Mesenchymal stem cell (in vitro differentiated cells and primary cell): ENCODE measurements around the gene KIAA0513.
"Not testable (repeated sequence)": the region's sequence is repeated elsewhere in the genome, so short reads cannot be mapped to it uniquely, and the experiment has no call there.

ENCODE experiments used
- DNase-seq: peaks from one replicate; pipeline ENCODE4 v3.0.0-alpha.2; 2013
- H2AFZ ChIP-seq: one replicate; pipeline ENCODE4 v1.6.1; 2013; ENCODE audit warnings: low read depth, mild to moderate bottlenecking, control low read depth, inconsistent platforms, low read length, moderate library complexity
- H2AK5ac ChIP-seq: 2 replicates; pipeline ENCODE4 v1.6.1; 2013; ENCODE audit warnings: low read length, moderate library complexity, mild to moderate bottlenecking, inconsistent platforms; ENCODE audit not compliant: severe bottlenecking
- H2BK120ac ChIP-seq: one replicate; pipeline ENCODE4 v1.6.1; 2013; ENCODE audit warnings: low read depth, mild to moderate bottlenecking, inconsistent platforms, low read length, moderate library complexity
- H2BK12ac ChIP-seq, 2 experiments: one replicate each; pipeline ENCODE4 v1.6.1; 2013; ENCODE audit warnings: inconsistent platforms in 2 of 2, low read length in 2 of 2, mild to moderate bottlenecking in 2 of 2, moderate library complexity in 2 of 2, control low read depth in 1 of 2
- H2BK15ac ChIP-seq: one replicate; pipeline ENCODE4 v1.6.1; 2013; ENCODE audit warnings: mild to moderate bottlenecking, low read depth, inconsistent platforms; ENCODE audit not compliant: poor library complexity, severe bottlenecking
- H2BK5ac ChIP-seq: 2 replicates; pipeline ENCODE4 v1.6.1; 2013; ENCODE audit warnings: low read depth, mild to moderate bottlenecking, low read length, control low read depth, inconsistent platforms; ENCODE audit not compliant: poor library complexity, severe bottlenecking
- H3K14ac ChIP-seq, 2 experiments: one replicate each; pipeline ENCODE4 v1.6.1; 2013; ENCODE audit warnings: inconsistent platforms in 2 of 2, low read length in 2 of 2, control low read depth in 1 of 2, mild to moderate bottlenecking in 1 of 2, moderate library complexity in 1 of 2
- H3K18ac ChIP-seq, 2 experiments: one replicate each; pipeline ENCODE4 v1.6.1; 2013; ENCODE audit warnings: inconsistent platforms in 2 of 2, low read length in 2 of 2, control low read depth in 1 of 2, low read depth in 1 of 2, mild to moderate bottlenecking in 1 of 2
- H3K23ac ChIP-seq, 2 experiments: one replicate each; pipeline ENCODE4 v1.6.1; 2013; ENCODE audit warnings: inconsistent platforms in 2 of 2, low read length in 2 of 2, mild to moderate bottlenecking in 2 of 2, moderate library complexity in 2 of 2, control low read depth in 1 of 2
- H3K27ac ChIP-seq: 2 replicates; pipeline ENCODE4 v1.5.1; 2013; ENCODE audit warnings: mild to moderate bottlenecking, moderate library complexity, low read length, control low read depth, inconsistent platforms; ENCODE audit not compliant: poor library complexity, severe bottlenecking
- H3K27me3 ChIP-seq, 2 experiments: 2 replicates each; pipeline versions ENCODE4 v1.6.1 to v1.7.0; 2013; ENCODE audit warnings: low read length in 2 of 2, mild to moderate bottlenecking in 2 of 2, moderate library complexity in 2 of 2, control low read depth in 1 of 2, inconsistent platforms in 1 of 2; ENCODE audit not compliant: control insufficient read depth in 1 of 2, insufficient read depth in 1 of 2
- H3K36me3 ChIP-seq, 2 experiments: 2 replicates each; pipeline versions ENCODE4 v1.6.1 to v1.7.0; 2013; ENCODE audit warnings: low read length in 2 of 2, control low read depth in 1 of 2, inconsistent platforms in 1 of 2, low read depth in 1 of 2, mild to moderate bottlenecking in 1 of 2; ENCODE audit not compliant: insufficient read depth in 2 of 2, control insufficient read depth in 1 of 2
- H3K4ac ChIP-seq, 2 experiments: one replicate each; pipeline ENCODE4 v1.6.1; 2013; ENCODE audit warnings: inconsistent platforms in 2 of 2, low read length in 2 of 2, mild to moderate bottlenecking in 2 of 2, moderate library complexity in 2 of 2, control low read depth in 1 of 2, low read depth in 1 of 2
- H3K4me1 ChIP-seq: 2 replicates; pipeline ENCODE4 v1.6.1; 2013; ENCODE audit warnings: low read depth, low read length, control low read depth; ENCODE audit not compliant: control insufficient read depth, insufficient read depth
- H3K4me2 ChIP-seq: 2 replicates; pipeline ENCODE4 v1.6.1; 2013; ENCODE audit warnings: low read length, mild to moderate bottlenecking, inconsistent platforms; ENCODE audit not compliant: poor library complexity, severe bottlenecking
- H3K4me3 ChIP-seq, 2 experiments: 2 replicates each; pipeline versions ENCODE4 v1.5.1 to v1.7.0; 2013; ENCODE audit warnings: low read length in 2 of 2, mild to moderate bottlenecking in 2 of 2, control low read depth in 1 of 2, low read depth in 1 of 2; ENCODE audit not compliant: insufficient read depth in 1 of 2
- H3K79me1 ChIP-seq: replicated peaks from 2 replicates; pipeline ENCODE4 v1.6.1; 2013; ENCODE audit warnings: mild to moderate bottlenecking, control low read depth, low read length, inconsistent platforms; ENCODE audit not compliant: poor library complexity, severe bottlenecking
- H3K9ac ChIP-seq: 2 replicates; pipeline ENCODE4 v1.7.0; 2013; ENCODE audit warnings: mild to moderate bottlenecking, low read length, moderate library complexity
- H3K9me3 ChIP-seq: 2 replicates; pipeline ENCODE4 v1.7.0; 2013; ENCODE audit warnings: mild to moderate bottlenecking, low read length; ENCODE audit not compliant: control insufficient read depth
- H4K8ac ChIP-seq: one replicate; pipeline ENCODE4 v1.6.1; 2013; ENCODE audit warnings: inconsistent platforms, mild to moderate bottlenecking, low read length, moderate library complexity
- H4K91ac ChIP-seq: one replicate; pipeline ENCODE4 v1.6.1; 2013; ENCODE audit warnings: mild to moderate bottlenecking, low read length, inconsistent platforms
- WGBS: methylation state at CpG from one replicate; pipeline ENCODE4 v1.1.7; 2013; ENCODE audit warnings: mixed read lengths; 5-methylcytosine and 5-hydroxymethylcytosine counted together

KIAA0513 gene

DNA sequence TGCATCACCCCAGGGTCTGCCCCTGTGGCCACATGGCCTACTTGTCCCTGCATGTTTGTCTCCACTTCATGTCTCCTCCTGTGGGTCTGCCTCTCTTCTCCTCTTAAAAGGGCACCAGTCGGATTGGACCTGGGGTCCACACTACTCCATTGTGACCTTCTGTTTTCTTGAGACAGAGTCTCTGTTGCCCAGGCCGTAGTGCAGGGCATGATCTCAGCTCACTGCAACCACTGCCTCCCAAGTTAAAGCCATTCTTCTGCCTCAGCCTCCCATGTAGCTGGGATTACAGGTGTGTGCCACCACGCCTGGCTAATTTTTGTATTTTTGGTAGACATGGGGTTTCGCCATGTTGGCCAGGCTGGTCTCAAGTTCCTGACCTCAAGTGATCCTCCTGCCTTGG, 4.6 kb downstream of the KIAA0513 start:
- Histone ChIP-seq H3K4me1 (peaks cover 21% of the 10 kb centered on the region), H3K79me1 (peaks cover 15% of the 10 kb centered on the region), H3K36me3 (peaks cover 13 to 16% of the 10 kb centered on the region in 2 experiments)
- not testable (repeated sequence) for H2BK120ac ChIP-seq, H3K18ac ChIP-seq, H2BK15ac ChIP-seq, H3K27me3 ChIP-seq, H3K4me3 ChIP-seq, H2BK5ac ChIP-seq, H4K8ac ChIP-seq, H2AK5ac ChIP-seq, H3K4me2 ChIP-seq, H2BK12ac ChIP-seq, H3K9ac ChIP-seq, DNase-seq, H3K9me3 ChIP-seq, H3K27ac ChIP-seq, H4K91ac ChIP-seq, H3K14ac ChIP-seq, H3K4ac ChIP-seq, H3K23ac ChIP-seq, H2AFZ ChIP-seq
- 95% methylated on average over 4 of the region's 4 CpGs for WGBS

- Histone ChIP-seq H3K4me2 (no peak overlapping the region), H3K4me3 (no peak overlapping the region), H3K9ac (no peak overlapping the region), H2BK15ac (no peak overlapping the region), H3K79me1 (peaks cover 15% of the 10 kb centered on the region), H3K27ac (no peak overlapping the region), H3K18ac (no peak overlapping the region), H3K14ac (no peak overlapping the region), H3K4ac (no peak overlapping the region), H2AFZ (no peak overlapping the region), H2BK5ac (no peak overlapping the region), H2AK5ac (no peak overlapping the region), H3K9me3 (no peaks in the 10 kb centered on the region), H3K36me3 (peaks cover 13 to 23% of the 10 kb centered on the region in 2 experiments), H4K8ac (no peak overlapping the region), H2BK120ac (no peak overlapping the region), H2BK12ac (no peak overlapping the region), H3K4me1 (peaks cover 19% of the 10 kb centered on the region), H3K27me3 (no peaks in the 10 kb centered on the region), H4K91ac (no peak overlapping the region), H3K23ac (no peak overlapping the region)
- DNase-seq: no peak
- WGBS: 88% methylated on average over 17 of the region's 17 CpGs
These were observed 5.6 kb downstream of the KIAA0513 start for GRCh38 chr16:85033171-85033570.

DNA sequence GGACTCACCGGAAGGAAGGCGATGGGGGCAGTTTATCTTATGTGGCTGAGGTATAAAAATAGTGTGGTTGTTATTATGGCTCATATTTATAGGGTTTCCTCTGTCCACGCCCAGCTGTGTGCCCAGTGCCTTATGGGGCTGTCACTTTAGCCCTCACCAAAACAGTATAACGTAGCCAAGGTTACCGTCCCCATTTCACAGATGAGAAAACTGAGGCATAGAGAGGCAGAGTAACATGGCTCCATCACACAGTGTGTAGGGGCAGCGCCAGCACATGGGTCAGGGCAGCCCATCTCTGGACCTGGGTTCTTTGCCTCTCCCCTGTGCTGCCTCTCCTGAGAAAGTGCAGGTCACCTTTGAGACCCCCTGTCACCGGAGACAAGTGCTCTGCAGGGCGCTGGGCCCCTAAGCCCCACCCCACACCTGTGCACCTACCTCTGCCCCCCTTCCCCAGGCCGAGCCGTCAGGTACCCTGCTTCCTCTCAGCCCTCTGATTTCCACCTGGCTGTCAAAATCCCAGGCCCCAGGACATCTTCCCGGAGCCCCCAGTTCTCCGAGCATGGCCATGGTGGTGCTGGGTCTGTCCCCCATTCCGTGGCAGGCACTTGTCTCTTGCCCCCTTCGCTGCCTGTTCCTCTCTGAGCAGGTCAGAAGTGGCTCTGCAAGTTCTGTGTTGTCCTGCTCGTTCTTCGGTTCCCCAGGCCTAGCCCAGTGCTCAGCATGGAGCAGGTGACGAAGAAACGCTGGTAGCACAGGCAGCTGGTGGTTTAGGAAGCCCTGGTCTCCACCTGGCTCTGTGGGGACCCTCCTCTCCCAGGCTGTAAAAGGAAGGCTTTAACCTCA, 7.2 kb downstream of the KIAA0513 start:
- Histone ChIP-seq H3K4me3 (no peak overlapping the region), H2BK12ac (peak overlapping the region in 1 of 2 experiments; percentile 24), H3K27me3 (no peaks in the 10 kb centered on the region), H3K4me1 (peaks cover 11% of the 10 kb centered on the region), H3K9ac (no peak overlapping the region), H2AK5ac (no peak overlapping the region), H3K36me3 (peaks cover 13 to 23% of the 10 kb centered on the region in 2 experiments), H3K18ac (no peak overlapping the region), H2BK120ac (no peak overlapping the region), H3K23ac (no peak overlapping the region), H3K4ac (peak overlapping the region in 1 of 2 experiments; percentile 13), H2BK5ac (no peak overlapping the region), H3K9me3 (no peaks in the 10 kb centered on the region), H4K91ac (no peak overlapping the region), H3K79me1 (peaks cover 17% of the 10 kb centered on the region), H3K14ac (peak overlapping the region in 1 of 2 experiments; percentile 26), H2BK15ac (no peak overlapping the region), H3K4me2 (no peak overlapping the region), H2AFZ (no peak overlapping the region), H4K8ac (no peak overlapping the region), H3K27ac (no peak overlapping the region)
- 94% methylated on average over 18 of the region's 18 CpGs for WGBS
- no peak for DNase-seq

DNA sequence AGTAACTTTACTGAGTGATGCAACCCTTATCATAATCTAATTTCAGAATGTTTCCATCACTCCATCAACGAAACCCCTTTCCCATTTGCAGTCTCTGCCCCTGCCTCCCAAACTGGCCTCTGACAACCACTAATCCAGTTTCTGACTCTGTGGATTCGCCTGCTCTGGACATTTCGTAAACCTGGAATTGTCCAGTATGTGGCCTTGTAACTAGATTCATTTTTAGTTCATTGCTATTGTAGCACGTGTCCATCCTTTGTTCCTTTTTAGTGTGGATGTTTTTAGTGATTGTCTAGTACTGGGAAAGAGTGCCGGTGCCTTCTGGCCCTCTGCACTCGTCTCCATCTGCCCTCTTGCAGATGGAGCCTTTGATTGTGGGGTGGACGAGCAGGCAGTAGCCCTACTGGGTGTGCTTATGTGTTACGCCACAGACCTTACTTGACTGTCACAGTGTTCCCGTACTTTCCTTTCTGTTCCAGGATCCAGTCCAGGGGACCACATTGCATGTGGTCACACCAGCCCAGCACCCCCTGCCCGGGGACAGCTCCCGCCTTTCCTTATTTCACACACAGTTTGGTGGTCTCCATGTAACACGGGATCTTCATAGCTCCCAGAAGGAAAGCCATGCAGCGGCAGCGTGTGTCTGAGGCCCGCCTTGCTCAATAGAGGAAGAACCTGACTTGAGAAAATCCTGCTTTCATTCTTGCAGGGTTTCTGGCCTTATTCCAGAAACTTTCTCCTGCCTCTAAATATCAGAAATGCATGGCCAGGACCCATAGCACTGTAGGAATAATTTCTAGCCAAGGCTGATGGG, 8.8 kb downstream of the KIAA0513 start:
- Histone ChIP-seq H3K9ac (no peak overlapping the region), H2BK5ac (no peak overlapping the region), H3K23ac (no peak overlapping the region), H2BK15ac (no peak overlapping the region), H2AK5ac (no peak overlapping the region), H3K36me3 (peaks cover 13 to 26% of the 10 kb centered on the region in 2 experiments), H2BK120ac (no peak overlapping the region), H3K9me3 (no peaks in the 10 kb centered on the region), H3K27me3 (no peaks in the 10 kb centered on the region), H3K4ac (no peak overlapping the region), H3K18ac (no peak overlapping the region), H4K8ac (no peak overlapping the region), H3K4me1 (peaks cover 10% of the 10 kb centered on the region), H3K14ac (no peak overlapping the region), H2BK12ac (no peak overlapping the region), H3K4me2 (no peak overlapping the region), H3K79me1 (peaks cover 11% of the 10 kb centered on the region), H3K27ac (no peak overlapping the region), H4K91ac (no peak overlapping the region), H2AFZ (no peak overlapping the region), H3K4me3 (no peak overlapping the region)
- WGBS: 95% methylated on average over 15 of the region's 15 CpGs
- peak; percentile 25 for DNase-seq
